Ectodermal cell (in vitro differentiated cells): Measurements from ENCODE around the gene ABI3BP.

Source experiments
- H3K27ac ChIP-seq: 2 replicates; pipeline ENCODE4 v1.7.0; 2013; ENCODE audit warnings: mild to moderate bottlenecking, low read depth, low read length; ENCODE audit not compliant: insufficient read depth, poor library complexity, severe bottlenecking
- H3K27me3 ChIP-seq: 2 replicates; pipeline ENCODE4 v1.7.0; 2013; ENCODE audit warnings: mild to moderate bottlenecking, low read length; ENCODE audit not compliant: insufficient read depth, control insufficient read depth, poor library complexity, severe bottlenecking
- H3K36me3 ChIP-seq: one replicate; pipeline ENCODE4 v1.7.0; 2013; ENCODE audit warnings: low read length; ENCODE audit not compliant: control insufficient read depth, insufficient read depth
- H3K4me1 ChIP-seq: one replicate; pipeline ENCODE4 v1.7.0; 2013; ENCODE audit warnings: low read length; ENCODE audit not compliant: control insufficient read depth, insufficient read depth
- H3K4me3 ChIP-seq: 2 replicates; pipeline ENCODE4 v1.7.0; 2013; ENCODE audit warnings: low read depth, low read length, control low read depth; ENCODE audit not compliant: insufficient read depth
- H3K9me3 ChIP-seq: 2 replicates; pipeline ENCODE4 v1.7.0; 2013; ENCODE audit warnings: mild to moderate bottlenecking, low read length, moderate library complexity; ENCODE audit not compliant: control insufficient read depth
- WGBS, 2 experiments: methylation state at CpG; one replicate each; pipeline ENCODE4 v1.1.7; 2013; ENCODE audit warnings: missing lambda C conversion rate in 2 of 2; 5-methylcytosine and 5-hydroxymethylcytosine counted together

Gene ABI3BP

DNA sequence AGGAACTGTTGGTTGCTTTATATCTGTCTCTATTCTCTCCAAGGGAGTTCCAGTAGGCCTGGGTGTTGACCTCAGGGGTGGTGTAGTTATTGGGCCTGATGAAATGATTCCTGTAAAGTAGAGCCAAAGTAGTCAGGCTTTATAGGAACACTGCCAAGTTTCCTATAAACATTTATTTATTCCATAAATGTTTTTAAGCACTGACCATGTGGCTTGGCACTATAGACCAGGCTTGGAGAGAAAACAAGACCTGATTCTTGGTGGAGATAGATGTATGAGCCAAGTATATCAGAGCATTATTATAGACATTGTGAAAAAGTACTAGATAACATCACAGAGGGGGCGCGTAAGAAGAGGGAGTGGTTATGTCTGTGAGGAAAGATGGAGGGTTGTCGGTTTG, 218.0 kb downstream of the ABI3BP start:
- Histone ChIP-seq H3K4me1 (no peaks in the 10 kb centered on the region), H3K4me3 (no peak overlapping the region), H3K9me3 (no peaks in the 10 kb centered on the region), H3K36me3 (no peaks in the 10 kb centered on the region), H3K27ac (no peak overlapping the region), H3K27me3 (no peaks in the 10 kb centered on the region)
- WGBS, 2 experiments: 95 to 98% methylated on average over 3 of the region's 3 CpGs

DNA sequence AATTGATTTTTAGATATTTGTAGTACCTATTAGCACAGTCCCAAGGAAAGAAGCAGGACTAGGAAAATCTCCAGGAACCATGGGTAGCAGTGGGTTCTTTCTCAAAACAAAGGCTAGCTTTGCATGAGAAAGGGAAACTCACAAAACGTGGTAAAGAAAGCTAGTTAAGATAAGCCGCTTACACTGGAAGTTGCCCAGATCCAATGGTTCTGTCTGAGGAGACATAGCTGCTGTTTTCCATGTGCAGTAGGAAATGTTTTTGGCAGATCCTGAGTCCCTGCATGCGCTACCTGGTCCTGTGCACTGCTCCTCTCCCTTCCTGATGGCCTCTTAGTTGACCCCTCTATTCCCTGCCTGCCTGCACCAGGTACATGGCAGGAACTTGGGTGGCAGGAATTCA, 223.5 kb downstream of the ABI3BP start:
- Histone ChIP-seq H3K36me3 (no peaks in the 10 kb centered on the region), H3K27ac (no peak overlapping the region), H3K4me3 (no peak overlapping the region), H3K9me3 (no peaks in the 10 kb centered on the region), H3K4me1 (no peaks in the 10 kb centered on the region), H3K27me3 (no peaks in the 10 kb centered on the region)
- 37 to 41% methylated on average over 3 of the region's 3 CpGs for WGBS, 2 experiments

GRCh38 chr3:100766069-100766468, 227.2 kb downstream of the ABI3BP start:
- H3K4me1 ChIP-seq: no peaks in the 10 kb centered on the region
- no peaks in the 10 kb centered on the region for H3K9me3 ChIP-seq
- H3K27me3 ChIP-seq: no peaks in the 10 kb centered on the region
- 90 to 92% methylated on average over 2 of the region's 2 CpGs for WGBS, 2 experiments
- no peak overlapping the region for H3K4me3 ChIP-seq
- H3K36me3 ChIP-seq: no peaks in the 10 kb centered on the region
- no peak overlapping the region for H3K27ac ChIP-seq

DNA sequence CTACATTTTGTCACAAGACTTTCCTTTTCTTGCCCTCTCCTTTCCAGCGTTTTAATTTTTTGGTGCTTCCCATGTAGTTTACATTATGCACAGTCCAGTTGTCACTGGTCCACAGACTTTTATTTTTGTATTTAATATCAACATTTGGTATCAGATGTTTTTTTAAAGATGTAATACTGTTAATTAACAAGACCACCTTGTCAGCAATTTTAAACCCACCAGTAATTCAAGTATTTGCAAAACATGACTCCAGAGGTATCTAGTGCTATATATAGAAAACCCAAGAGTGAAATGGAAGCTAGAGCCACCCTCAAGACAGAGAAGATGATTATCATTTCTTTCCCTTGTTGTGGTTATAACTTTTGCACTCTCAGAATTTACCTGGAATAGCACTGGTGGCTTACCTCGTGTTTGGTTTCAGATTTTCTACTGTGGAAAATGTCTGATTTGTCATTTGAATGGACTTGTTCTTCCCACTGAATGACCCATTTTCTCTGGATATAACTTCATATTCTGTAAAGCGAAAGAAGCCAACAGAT, 227.7 kb downstream of the ABI3BP start:
- Histone ChIP-seq H3K9me3 (no peaks in the 10 kb centered on the region), H3K4me3 (no peak overlapping the region), H3K27ac (no peak overlapping the region), H3K27me3 (no peaks in the 10 kb centered on the region), H3K4me1 (no peaks in the 10 kb centered on the region), H3K36me3 (no peaks in the 10 kb centered on the region)
- WGBS, 2 experiments: 96 to 100% methylated on average over 2 to 3 of the region's 3 CpGs

- Histone ChIP-seq H3K27me3 (no peaks in the 10 kb centered on the region), H3K27ac (no peak overlapping the region), H3K4me1 (no peaks in the 10 kb centered on the region), H3K36me3 (no peaks in the 10 kb centered on the region), H3K4me3 (no peak overlapping the region), H3K9me3 (no peaks in the 10 kb centered on the region)
These were observed 231.3 kb downstream of the ABI3BP start for GRCh38 chr3:100761951-100762350.

GRCh38 chr3:100761211-100761942, 231.8 kb downstream of the ABI3BP start:
- H3K4me1 ChIP-seq: no peaks in the 10 kb centered on the region
- 20 to 60% methylated on average over 1 of the region's 1 CpG for WGBS, 2 experiments

DNA sequence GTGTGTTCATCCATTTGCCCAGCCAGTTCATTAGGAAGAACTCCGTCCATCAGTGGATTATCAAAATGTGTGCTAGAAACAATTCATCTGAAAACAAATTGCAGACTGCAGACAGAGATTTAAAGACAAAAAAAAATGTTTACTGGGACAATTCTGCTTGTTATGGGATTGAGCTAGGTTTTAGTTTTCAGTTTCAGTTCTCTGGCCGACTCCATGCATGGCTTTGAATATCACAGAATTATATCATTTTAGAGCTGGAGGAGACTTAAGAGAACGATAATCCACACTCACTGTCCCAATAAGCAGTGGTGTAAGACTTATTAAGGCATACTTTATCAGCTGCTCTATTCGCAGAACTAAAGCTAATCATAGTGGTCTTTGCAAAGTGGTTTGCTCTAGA, 232.8 kb downstream of the ABI3BP start:
- WGBS, 2 experiments: 84 to 85% methylated on average over 4 of the region's 4 CpGs
- H3K9me3 ChIP-seq: no peaks in the 10 kb centered on the region
- H3K4me1 ChIP-seq: no peaks in the 10 kb centered on the region
- no peaks in the 10 kb centered on the region for H3K36me3 ChIP-seq
- no peak overlapping the region for H3K4me3 ChIP-seq
- no peak overlapping the region for H3K27ac ChIP-seq
- no peaks in the 10 kb centered on the region for H3K27me3 ChIP-seq

More at GRCh38 chr3:100761211-100761942, 231.8 kb downstream of the ABI3BP start:
- no peaks in the 10 kb centered on the region for H3K9me3 ChIP-seq
- no peak overlapping the region for H3K4me3 ChIP-seq
- no peaks in the 10 kb centered on the region for H3K36me3 ChIP-seq
- H3K27ac ChIP-seq: no peak overlapping the region
- no peaks in the 10 kb centered on the region for H3K27me3 ChIP-seq

DNA sequence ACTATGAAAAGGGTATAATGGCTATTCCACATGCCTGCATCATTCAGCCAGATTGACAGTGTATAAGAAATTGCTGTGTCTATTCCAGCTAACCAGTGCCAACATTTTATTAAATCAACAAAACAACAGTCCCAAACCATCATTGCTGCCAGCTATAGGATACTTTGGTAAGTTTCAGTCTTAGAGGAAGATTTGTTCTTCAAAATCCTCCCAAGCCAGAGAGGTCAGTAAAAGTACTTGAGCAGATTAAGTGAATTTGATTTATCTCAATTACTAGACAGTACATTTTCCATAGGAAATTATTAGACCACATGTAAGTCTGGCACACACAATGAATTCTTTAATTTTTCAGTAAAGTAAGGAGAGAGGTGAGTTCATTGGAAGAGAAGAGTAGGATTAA, 233.3 kb downstream of the ABI3BP start:
- Histone ChIP-seq H3K9me3 (no peaks in the 10 kb centered on the region), H3K27me3 (no peaks in the 10 kb centered on the region), H3K36me3 (no peaks in the 10 kb centered on the region), H3K27ac (no peak overlapping the region), H3K4me1 (no peaks in the 10 kb centered on the region), H3K4me3 (no peak overlapping the region)

- no peak overlapping the region for H3K27ac ChIP-seq
- no peak overlapping the region for H3K4me3 ChIP-seq
- no peaks in the 10 kb centered on the region for H3K27me3 ChIP-seq
- no peaks in the 10 kb centered on the region for H3K4me1 ChIP-seq
- H3K9me3 ChIP-seq: no peaks in the 10 kb centered on the region
- 86 to 89% methylated on average over 3 of the region's 3 CpGs for WGBS, 2 experiments
- H3K36me3 ChIP-seq: no peaks in the 10 kb centered on the region
These were observed 234.1 kb downstream of the ABI3BP start for GRCh38 chr3:100759159-100759558.

- H3K27me3 ChIP-seq: no peaks in the 10 kb centered on the region
- H3K27ac ChIP-seq: no peak overlapping the region
- H3K4me3 ChIP-seq: no peak overlapping the region
- WGBS, 2 experiments: 86 to 90% methylated on average over 1 to 2 of the region's 2 CpGs
- H3K9me3 ChIP-seq: no peaks in the 10 kb centered on the region
- no peaks in the 10 kb centered on the region for H3K4me1 ChIP-seq
- H3K36me3 ChIP-seq: no peaks in the 10 kb centered on the region
These were observed 236.8 kb downstream of the ABI3BP start for GRCh38 chr3:100756441-100756840.
